Measurements from ENCODE around the gene RPRD1B. TPM values are rescaled to one million over a fixed set of nuclear protein-coding genes. Genes with fewer than 3 reads are reported as not detected.

The RPRD1B gene
- total RNA-seq, 1 experiment from 2014 or later = 56.6 TPM

- peaks cover 15% of the 10 kb centered on the region for H3K4me1 ChIP-seq
- H3K27me3 ChIP-seq = no peaks in the 10 kb centered on the region
- H3K9me3 ChIP-seq (replicated peaks) = no peaks in the 10 kb centered on the region
- no peak overlapping the region for H3K4me3 ChIP-seq
- no peak overlapping the region for H3K27ac ChIP-seq
- DNase-seq = no peak
- H3K36me3 ChIP-seq = peaks cover 98% of the 10 kb centered on the region
These were observed 32.3 kb downstream of the RPRD1B start for GRCh38 chr20:38065764-38066375.

GRCh38 chr20:38066969-38067716, 33.6 kb downstream of the RPRD1B start:
- Histone ChIP-seq H3K4me3 (no peak overlapping the region), H3K36me3 (peaks cover 98% of the 10 kb centered on the region), H3K27me3 (no peaks in the 10 kb centered on the region), H3K27ac (peak overlapping the region; percentile 37), H3K9me3 (replicated peaks) (peaks cover 6% of the 10 kb centered on the region), H3K4me1 (peaks cover 15% of the 10 kb centered on the region)
- DNase-seq = no peak

- H3K36me3 ChIP-seq = peaks cover 100% of the 10 kb centered on the region
- peaks cover 15% of the 10 kb centered on the region for H3K4me1 ChIP-seq
- peak overlapping the region; percentile 37 for H3K27ac ChIP-seq
- no peak overlapping the region for H3K4me3 ChIP-seq
- peaks cover 12% of the 10 kb centered on the region for H3K9me3 ChIP-seq (replicated peaks)
- H3K27me3 ChIP-seq = no peaks in the 10 kb centered on the region
- peak; percentile 66 to 89 for DNase-seq
These were observed 34.3 kb downstream of the RPRD1B start for GRCh38 chr20:38067717-38068365.

- Histone ChIP-seq H3K4me1 (peaks cover 18% of the 10 kb centered on the region), H3K27me3 (no peaks in the 10 kb centered on the region), H3K27ac (no peak overlapping the region), H3K36me3 (peaks cover 83% of the 10 kb centered on the region), H3K9me3 (replicated peaks) (peaks cover 13% of the 10 kb centered on the region), H3K4me3 (no peak overlapping the region)
- no peak for DNase-seq
These were observed 39.4 kb downstream of the RPRD1B start for GRCh38 chr20:38072898-38073297.

GRCh38 chr20:38073307-38074071, 39.9 kb downstream of the RPRD1B start:
- Histone ChIP-seq H3K36me3 (peaks cover 78% of the 10 kb centered on the region), H3K9me3 (replicated peaks) (peaks cover 13% of the 10 kb centered on the region), H3K4me1 (peaks cover 16% of the 10 kb centered on the region), H3K4me3 (no peak overlapping the region), H3K27ac (no peak overlapping the region), H3K27me3 (no peaks in the 10 kb centered on the region)
- peak; percentile 58 to 85 for DNase-seq

- peaks cover 16% of the 10 kb centered on the region for H3K4me1 ChIP-seq
- H3K27me3 ChIP-seq = no peaks in the 10 kb centered on the region
- H3K27ac ChIP-seq = no peak overlapping the region
- H3K4me3 ChIP-seq = no peak overlapping the region
- peaks cover 17% of the 10 kb centered on the region for H3K9me3 ChIP-seq (replicated peaks)
- peaks cover 78% of the 10 kb centered on the region for H3K36me3 ChIP-seq
- peak in 1 of 2 experiments; percentile 34 for DNase-seq
These were observed 41.8 kb downstream of the RPRD1B start for GRCh38 chr20:38075161-38075998.

- no peak for DNase-seq
- Histone ChIP-seq H3K27me3 (no peaks in the 10 kb centered on the region), H3K9me3 (replicated peaks) (peaks cover 17% of the 10 kb centered on the region), H3K4me1 (peaks cover 16% of the 10 kb centered on the region), H3K4me3 (no peak overlapping the region), H3K36me3 (peaks cover 78% of the 10 kb centered on the region), H3K27ac (no peak overlapping the region)
These were observed 43.0 kb downstream of the RPRD1B start for GRCh38 chr20:38076548-38076947.

- Histone ChIP-seq H3K9me3 (replicated peaks) (peaks cover 10% of the 10 kb centered on the region), H3K4me3 (no peak overlapping the region), H3K27ac (no peak overlapping the region), H3K4me1 (peaks cover 14% of the 10 kb centered on the region), H3K27me3 (no peaks in the 10 kb centered on the region), H3K36me3 (peaks cover 78% of the 10 kb centered on the region)
- DNase-seq = no peak
These were observed 44.5 kb downstream of the RPRD1B start for GRCh38 chr20:38078084-38078483.

- H3K9me3 ChIP-seq (replicated peaks) = peaks cover 10% of the 10 kb centered on the region
- no peak for DNase-seq
- H3K4me1 ChIP-seq = peaks cover 14% of the 10 kb centered on the region
- H3K4me3 ChIP-seq = no peak overlapping the region
- H3K27me3 ChIP-seq = no peaks in the 10 kb centered on the region
- peaks cover 66% of the 10 kb centered on the region for H3K36me3 ChIP-seq
- no peak overlapping the region for H3K27ac ChIP-seq
These were observed 45.8 kb downstream of the RPRD1B start for GRCh38 chr20:38079353-38079752.

- Histone ChIP-seq H3K4me3 (no peak overlapping the region), H3K27ac (no peak overlapping the region), H3K9me3 (replicated peaks) (peaks cover 10% of the 10 kb centered on the region), H3K4me1 (peaks cover 9% of the 10 kb centered on the region; the same call in 1 of the 2 replicates), H3K36me3 (peaks cover 68% of the 10 kb centered on the region), H3K27me3 (no peaks in the 10 kb centered on the region)
- DNase-seq = no peak
These were observed 48.0 kb downstream of the RPRD1B start for GRCh38 chr20:38081575-38081974.

GRCh38 chr20:38082894-38083293, 49.3 kb downstream of the RPRD1B start:
- DNase-seq = no peak
- peaks cover 71% of the 10 kb centered on the region for H3K36me3 ChIP-seq
- H3K9me3 ChIP-seq (replicated peaks) = peaks cover 10% of the 10 kb centered on the region
- H3K27me3 ChIP-seq = no peaks in the 10 kb centered on the region
- H3K4me3 ChIP-seq = no peak overlapping the region
- H3K27ac ChIP-seq = no peak overlapping the region
- peaks cover 9% of the 10 kb centered on the region; the same call in 1 of the 2 replicates for H3K4me1 ChIP-seq

GRCh38 chr20:38083338-38084048, 49.9 kb downstream of the RPRD1B start:
- DNase-seq = no peak
- Histone ChIP-seq H3K36me3 (peaks cover 76% of the 10 kb centered on the region), H3K9me3 (replicated peaks) (peaks cover 10% of the 10 kb centered on the region), H3K27me3 (no peaks in the 10 kb centered on the region), H3K4me3 (no peak overlapping the region), H3K27ac (no peak overlapping the region), H3K4me1 (peaks cover 9% of the 10 kb centered on the region; the same call in 1 of the 2 replicates)

- Histone ChIP-seq H3K27me3 (no peaks in the 10 kb centered on the region), H3K4me1 (peaks cover 9% of the 10 kb centered on the region; the same call in 1 of the 2 replicates), H3K9me3 (replicated peaks) (peaks cover 7% of the 10 kb centered on the region), H3K27ac (no peak overlapping the region), H3K36me3 (peaks cover 72% of the 10 kb centered on the region), H3K4me3 (no peak overlapping the region)
- DNase-seq = no peak
These were observed 50.9 kb downstream of the RPRD1B start for GRCh38 chr20:38084425-38084951.
